HL-60 (cell line): ENCODE measurements around the gene TAF15.

Experiments
- DNase-seq, 2 experiments: peaks; one replicate each; pipeline ENCODE4 v3.0.0-alpha.2; 2010 to 2020; ENCODE audit warnings: low read depth in 1 of 2, low spot score in 1 of 2
- H3K27ac ChIP-seq: fragments of 250-450 bp; sonication (Bioruptor Pico); replicated peaks from 2 replicates; pipeline ENCODE4 v1.5.1; 2020; ENCODE audit warnings: mild to moderate bottlenecking, moderate library complexity
- H3K27me3 ChIP-seq: fragments of 250-450 bp; sonication (Bioruptor Pico); 2 replicates; pipeline ENCODE4 v1.5.1; 2021; ENCODE audit warnings: mild to moderate bottlenecking, moderate library complexity; ENCODE audit not compliant: insufficient read depth, poor library complexity, severe bottlenecking
- H3K4me3 ChIP-seq: replicated peaks from 2 replicates; pipeline ENCODE4 v1.5.1; 2011; ENCODE audit warnings: mild to moderate bottlenecking, control low read depth, low read length; ENCODE audit not compliant: insufficient read depth
- CTCF ChIP-seq: IDR thresholded peaks from one replicate; pipeline ENCODE4 v1.5.1; 2011; ENCODE audit warnings: low read length, control low read depth, inconsistent platforms; ENCODE audit not compliant: insufficient read depth
- GABPA ChIP-seq: IDR thresholded peaks from 2 replicates; pipeline ENCODE4 v1.6.1; 2012; ENCODE audit warnings: low read depth
- POLR2AphosphoS5 ChIP-seq: IDR thresholded peaks from 2 replicates; pipeline ENCODE4 v1.6.1; 2012; ENCODE audit warnings: low read depth
- REST ChIP-seq: IDR thresholded peaks from 2 replicates; pipeline ENCODE4 v1.6.1; 2012; ENCODE audit warnings: low read depth; ENCODE audit not compliant: insufficient replicate concordance
- SPI1 ChIP-seq: IDR thresholded peaks from 2 replicates; pipeline ENCODE4 v1.6.1; 2012; ENCODE audit warnings: low read depth, mild to moderate bottlenecking, borderline replicate concordance

The TAF15 gene

GRCh38 chr17:35841505-35841904 is 32.2 kb downstream of the TAF15 start:
- no peak for TF ChIP-seq CTCF
- TF ChIP-seq GABPA = no peak
- TF ChIP-seq REST = no peak
- TF ChIP-seq POLR2AphosphoS5 = no peak
- Histone ChIP-seq H3K27me3 (no peaks in the 10 kb centered on the region), H3K27ac (no peak overlapping the region), H3K4me3 (no peak overlapping the region)
- no peak for DNase-seq

DNA sequence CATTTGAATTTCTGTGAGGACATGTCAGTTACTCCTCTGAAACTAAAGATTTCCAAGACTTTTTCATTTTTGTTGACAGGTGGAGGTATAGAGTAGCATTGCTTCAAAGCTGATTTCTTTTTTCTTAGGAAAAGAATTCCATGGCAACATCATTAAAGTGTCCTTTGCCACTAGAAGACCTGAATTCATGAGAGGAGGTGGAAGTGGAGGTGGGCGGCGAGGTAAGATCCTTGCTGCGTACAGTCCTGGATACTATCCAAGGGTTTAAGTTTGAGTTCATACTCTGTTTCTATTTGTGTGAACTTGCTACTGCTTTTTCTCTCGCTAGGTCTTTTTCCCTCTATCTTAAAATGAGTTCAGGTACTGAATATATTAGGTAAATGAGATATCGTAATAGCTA is 33.0 kb downstream of the TAF15 start:
- DNase-seq = no peak
- H3K4me3 ChIP-seq = no peak overlapping the region
- TF ChIP-seq CTCF = no peak
- TF ChIP-seq SPI1 = no peak
- no peak overlapping the region for H3K27ac ChIP-seq
- no peaks in the 10 kb centered on the region for H3K27me3 ChIP-seq

DNA sequence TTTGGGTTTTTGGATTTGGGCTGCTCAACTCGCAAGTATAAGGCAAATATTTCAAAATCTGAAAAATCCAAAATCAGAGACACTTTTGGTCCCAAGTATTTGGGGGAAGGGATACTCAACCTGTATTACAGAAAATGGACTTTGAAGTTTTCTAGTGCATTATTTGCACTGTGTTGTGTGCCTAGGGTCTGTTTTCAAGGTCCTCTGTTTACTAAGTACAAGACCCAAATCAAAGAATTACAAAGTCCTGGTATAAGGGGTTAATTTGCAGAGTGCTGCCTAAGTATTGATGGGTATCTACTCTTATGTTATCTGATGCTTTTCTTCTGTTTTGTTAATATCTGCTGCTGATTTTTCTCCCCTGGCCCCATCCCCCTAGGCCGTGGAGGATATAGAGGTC is 34.4 kb downstream of the TAF15 start:
- no peak for TF ChIP-seq CTCF
- TF ChIP-seq REST = no peak
- no peak for TF ChIP-seq SPI1
- no peak for TF ChIP-seq POLR2AphosphoS5
- no peak for TF ChIP-seq GABPA
- Histone ChIP-seq H3K27ac (no peak overlapping the region), H3K4me3 (no peak overlapping the region), H3K27me3 (no peaks in the 10 kb centered on the region)
- DNase-seq = no peak

GRCh38 chr17:35844547-35844946 is 35.3 kb downstream of the TAF15 start:
- no peak for TF ChIP-seq SPI1
- Histone ChIP-seq H3K27me3 (no peaks in the 10 kb centered on the region), H3K27ac (no peak overlapping the region), H3K4me3 (no peak overlapping the region)
- DNase-seq = no peak
